ENCODE results near the gene BMP4.

The BMP4 gene

GRCh38 chr14:53902307-53902706 lies 54.3 kb downstream of the BMP4 start:
- Histone ChIP-seq H3K79me2 (no peaks in the 10 kb centered on the region), H3K4me2 (ENCODE audit: low read length) (no peak overlapping the region), H3K4me3 (ENCODE audit: low read depth, low read length) (no peak overlapping the region), H3K9me3 (ENCODE audit: control insufficient read depth, low read length) (no peaks in the 10 kb centered on the region), H3K27me3 (ENCODE audit: control insufficient read depth, insufficient read depth, low read length) (no peaks in the 10 kb centered on the region), H2AFZ (no peak overlapping the region), H3K4me1 (no peaks in the 10 kb centered on the region), H3K27ac (no peak overlapping the region), H3K9ac (no peak overlapping the region), H3K36me3 (ENCODE audit: control insufficient read depth, insufficient read depth, low read length) (no peaks in the 10 kb centered on the region)
- TF ChIP-seq CTCF (IDR thresholded peaks at IDR 0.05), result no peak

- no peak for TF ChIP-seq CTCF (IDR thresholded peaks at IDR 0.05)
- Histone ChIP-seq H3K36me3 (ENCODE audit: control insufficient read depth, insufficient read depth, low read length) (no peaks in the 10 kb centered on the region), H3K79me2 (no peaks in the 10 kb centered on the region), H3K27me3 (ENCODE audit: control insufficient read depth, insufficient read depth, low read length) (no peaks in the 10 kb centered on the region), H3K4me3 (ENCODE audit: low read depth, low read length) (no peak overlapping the region), H3K4me2 (ENCODE audit: low read length) (no peak overlapping the region), H2AFZ (no peak overlapping the region), H3K4me1 (no peaks in the 10 kb centered on the region), H3K9ac (no peak overlapping the region), H3K9me3 (ENCODE audit: control insufficient read depth, low read length) (no peaks in the 10 kb centered on the region), H3K27ac (no peak overlapping the region)
Observed at GRCh38 chr14:53900499-53900898, 56.1 kb downstream of the BMP4 start.

All from parathyroid adenoma (tissue), 2 donors.